HG02870 (cell line): ENCODE results near the gene MISFA.
"Not testable (repeated sequence)": the region's sequence is repeated elsewhere in the genome, so short reads cannot be mapped to it uniquely, and the experiment has no call there.

Experiments
- ATAC-seq: cut with Tn5 transposase; IDR thresholded peaks from one replicate; pipeline ENCODE4 v1.9.1; 2021; ENCODE audit warnings: mild to moderate bottlenecking, moderate library complexity; ENCODE audit not compliant: unreplicated experiment

Gene MISFA

GRCh38 chr11:18617688-18618341 lies 18.2 kb downstream of the MISFA start:
- peak; percentile 43 for ATAC-seq

GRCh38 chr11:18618342-18619025 lies 18.9 kb downstream of the MISFA start:
- no peak for ATAC-seq

GRCh38 chr11:18623707-18624106 lies 24.1 kb downstream of the MISFA start:
- no peak for ATAC-seq

- no peak for ATAC-seq
These were observed 24.6 kb downstream of the MISFA start for GRCh38 chr11:18624161-18624560.

- ATAC-seq, result no peak
These were observed 33.3 kb downstream of the MISFA start for GRCh38 chr11:18632841-18633240.

GRCh38 chr11:18633256-18634139 lies 33.9 kb downstream of the MISFA start:
- ATAC-seq, result peak; percentile 41

GRCh38 chr11:18634140-18635032 lies 34.8 kb downstream of the MISFA start, which contains the start of gene SPTY2D1:
Gene SPTY2D1, minus strand, starts transcription at chr11:18634342. Its CDS starts 85 bp downstream, at chr11:18634257.
- peak; percentile 96 for ATAC-seq

GRCh38 chr11:18641677-18642076 lies 42.1 kb downstream of the MISFA start:
- ATAC-seq, result no peak

GRCh38 chr11:18643034-18643433 lies 43.4 kb downstream of the MISFA start:
- ATAC-seq, result not testable (repeated sequence)

- ATAC-seq, result no peak
These were observed 50.8 kb downstream of the MISFA start for GRCh38 chr11:18650353-18650752.

GRCh38 chr11:18650859-18651557 lies 51.4 kb downstream of the MISFA start:
- ATAC-seq, result no peak
